H1 (cell line): ENCODE data around the gene OXSM. TPM values are rescaled to one million over a fixed set of nuclear protein-coding genes. Genes with fewer than 3 reads are reported as not detected.
A peak's percentile ranks its signal among the peaks of the same experiment; 100 is the strongest.

Experiments
- CTCF ChIA-PET: fragments of 300-600 bp; sonication (Branson Sonifier 250); formaldehyde crosslinking; loops from one replicate; lab custom pipeline; 2021; ENCODE audit not compliant: partially characterized antibody; lab: Charles Lee
- POLR2A ChIA-PET: fragments of 300-600 bp; sonication (Branson Sonifier 250); formaldehyde crosslinking; loops from one replicate; lab custom pipeline; 2021; ENCODE audit warnings: inconsistent platforms; ENCODE audit not compliant: partially characterized antibody; lab: Charles Lee
- DNase-seq, 2 experiments: peaks; one replicate each; pipeline versions ENCODE4 v3.0.0 to v3.0.0-alpha.2; 2010 to 2022; ENCODE audit warnings: low spot score in 2 of 2, low read depth in 1 of 2, mixed read lengths in 1 of 2
- FAIRE-seq: peaks from 2 replicates; lab custom pipeline; 2011; peaks lifted over from hg19 to GRCh38; lab: Jason Lieb, UNC
- H2AFZ ChIP-seq: 2 replicates; pipeline ENCODE4 v1.8.1; 2012; ENCODE audit warnings: low read length, inconsistent platforms
- H2AK5ac ChIP-seq: 2 replicates; pipeline ENCODE4 v1.6.1; 2013; ENCODE audit warnings: low read depth, low read length
- H2BK120ac ChIP-seq: replicated peaks from 2 replicates; pipeline ENCODE3; 2013; ENCODE audit warnings: low read depth, low read length, inconsistent platforms
- H2BK12ac ChIP-seq: 2 replicates; pipeline ENCODE4 v1.6.1; 2013; ENCODE audit warnings: low read depth, low read length
- H2BK15ac ChIP-seq: 2 replicates; pipeline ENCODE4 v1.6.1; 2013; ENCODE audit warnings: low read length
- H2BK20ac ChIP-seq: 2 replicates; pipeline ENCODE4 v1.6.1; 2013; ENCODE audit warnings: low read length
- H2BK5ac ChIP-seq: 2 replicates; pipeline ENCODE4 v1.6.1; 2013; ENCODE audit warnings: low read depth, low read length
- H3K14ac ChIP-seq: 2 replicates; pipeline ENCODE4 v1.6.1; 2013; ENCODE audit warnings: inconsistent platforms; ENCODE audit not compliant: insufficient read length
- H3K18ac ChIP-seq: 2 replicates; pipeline ENCODE4 v1.6.1; 2013; ENCODE audit warnings: low read length; ENCODE audit errors: extremely low read depth
- H3K23ac ChIP-seq: 2 replicates; pipeline ENCODE4 v1.6.1; 2013; ENCODE audit warnings: inconsistent platforms; ENCODE audit not compliant: insufficient read length
- H3K23me2 ChIP-seq: 2 replicates; pipeline ENCODE4 v1.6.1; 2013; ENCODE audit warnings: low read depth, low read length
- H3K27ac ChIP-seq: 2 replicates; pipeline ENCODE4 v1.6.1; 2011; ENCODE audit warnings: low read depth, low read length, inconsistent platforms
- H3K27me3 ChIP-seq, 4 experiments: replicated peaks in 1 of 4; 1 replicate in 1 of 4; 2 replicates in 3 of 4; pipeline versions ENCODE4 v1.6.1 to v1.8.1; 2011 to 2013; ENCODE audit warnings: low read length in 3 of 4, mild to moderate bottlenecking in 3 of 4, inconsistent platforms in 2 of 4, mixed read lengths in 2 of 4, moderate library complexity in 1 of 4; ENCODE audit not compliant: control insufficient read depth in 3 of 4, insufficient read depth in 3 of 4; ENCODE audit errors: extremely low read depth in 1 of 4
- H3K36me3 ChIP-seq, 4 experiments: 2 replicates each; pipeline versions ENCODE4 v1.6.1 to v1.8.1; 2011 to 2013; ENCODE audit warnings: mild to moderate bottlenecking in 4 of 4, low read length in 3 of 4, moderate library complexity in 2 of 4, control low read depth in 1 of 4, inconsistent platforms in 1 of 4; ENCODE audit not compliant: insufficient read depth in 4 of 4, control insufficient read depth in 2 of 4
- H3K4ac ChIP-seq: replicated peaks from 2 replicates; pipeline ENCODE3; 2013; ENCODE audit warnings: low read length, low read depth, mixed read lengths, inconsistent platforms; ENCODE audit not compliant: insufficient read length
- H3K4me1 ChIP-seq, 4 experiments: replicated peaks in 1 of 4; 1 replicate in 1 of 4; 2 replicates in 3 of 4; pipeline versions ENCODE4 v1.6.1 to v1.8.1; 2011 to 2013; ENCODE audit warnings: low read length in 3 of 4, inconsistent platforms in 2 of 4, mixed read lengths in 1 of 4; ENCODE audit not compliant: insufficient read depth in 4 of 4, control insufficient read depth in 3 of 4
- H3K4me2 ChIP-seq, 2 experiments: 2 replicates each; pipeline versions ENCODE4 v1.6.1 to v1.8.1; 2011 to 2013; ENCODE audit warnings: low read depth in 2 of 2, low read length in 2 of 2, control low read depth in 1 of 2, inconsistent platforms in 1 of 2, mild to moderate bottlenecking in 1 of 2; ENCODE audit not compliant: insufficient read depth in 1 of 2
- H3K4me3 ChIP-seq, 4 experiments: fragments of 200-600, 300-600 bp in 1 of 4; sonication (generic), shearing (Covaris generic), sonication (Bioruptor Twin) in 1 of 4; 2 replicates each; pipeline versions ENCODE4 v1.5.1 to v1.8.1; 2011 to 2016; ENCODE audit warnings: low read length in 4 of 4, low read depth in 3 of 4, control low read depth in 2 of 4, inconsistent platforms in 2 of 4, mild to moderate bottlenecking in 2 of 4, mixed read lengths in 1 of 4, moderate library complexity in 1 of 4; ENCODE audit not compliant: insufficient read depth in 2 of 4; ENCODE audit errors: extremely low read depth in 1 of 4
- H3K56ac ChIP-seq: replicated peaks from 2 replicates; pipeline ENCODE3; 2013; ENCODE audit warnings: low read depth, mild to moderate bottlenecking, mixed read lengths, low read length, inconsistent platforms; ENCODE audit not compliant: insufficient read length
- H3K79me1 ChIP-seq: 2 replicates; pipeline ENCODE4 v1.6.1; 2013; ENCODE audit warnings: low read depth, low read length, control low read depth
- H3K79me2 ChIP-seq, 2 experiments: 2 replicates each; pipeline versions ENCODE4 v1.6.1 to v1.8.1; 2012 to 2013; ENCODE audit warnings: low read length in 2 of 2, mild to moderate bottlenecking in 2 of 2, inconsistent platforms in 1 of 2; ENCODE audit not compliant: insufficient read depth in 2 of 2, control insufficient read depth in 1 of 2
- H3K9ac ChIP-seq, 4 experiments: replicated peaks in 1 of 4; 1 replicate in 1 of 4; 2 replicates in 3 of 4; pipeline versions ENCODE4 v1.6.1 to v1.8.1; 2011 to 2013; ENCODE audit warnings: low read depth in 3 of 4, low read length in 3 of 4, control low read depth in 2 of 4, mild to moderate bottlenecking in 2 of 4, moderate library complexity in 2 of 4, inconsistent platforms in 1 of 4; ENCODE audit errors: extremely low read depth in 1 of 4
- H3K9me3 ChIP-seq, 2 experiments: 2 replicates each; pipeline versions ENCODE4 v1.6.1 to v1.8.1; 2012 to 2013; ENCODE audit warnings: mild to moderate bottlenecking in 2 of 2, moderate library complexity in 2 of 2, control low read depth in 1 of 2, inconsistent platforms in 1 of 2, low read depth in 1 of 2, low read length in 1 of 2, mixed read lengths in 1 of 2; ENCODE audit not compliant: insufficient read depth in 2 of 2
- H4K20me1 ChIP-seq, 2 experiments: replicated peaks in 1 of 2; 2 replicates each; pipeline versions ENCODE3 to v1.8.1; 2011 to 2013; ENCODE audit warnings: inconsistent platforms in 2 of 2, low read length in 2 of 2, mild to moderate bottlenecking in 1 of 2; ENCODE audit not compliant: insufficient read depth in 2 of 2, control insufficient read depth in 1 of 2
- H4K5ac ChIP-seq: 2 replicates; pipeline ENCODE4 v1.6.1; 2013; ENCODE audit warnings: low read length, low read depth, mixed read lengths, inconsistent platforms; ENCODE audit not compliant: insufficient read length
- H4K8ac ChIP-seq: 2 replicates; pipeline ENCODE4 v1.8.0; 2013; ENCODE audit warnings: mild to moderate bottlenecking, moderate library complexity, low read length, inconsistent platforms; ENCODE audit not compliant: insufficient read depth; ENCODE audit errors: extremely low read depth
- H4K91ac ChIP-seq: replicated peaks from 2 replicates; pipeline ENCODE3; 2013; ENCODE audit warnings: low read length, mixed read lengths, inconsistent platforms; ENCODE audit not compliant: insufficient read length
- RAD21 ChIP-seq, 2 experiments: IDR thresholded peaks in 1 of 2; conservative IDR thresholded peaks in 1 of 2; 2 replicates each; pipeline ENCODE4 v1.6.1; 2011; ENCODE audit warnings: low read depth in 2 of 2, low read length in 2 of 2, improper control_type of control experiment in 1 of 2, inconsistent platforms in 1 of 2, mild to moderate bottlenecking in 1 of 2, moderate library complexity in 1 of 2
- SUZ12 ChIP-seq: fragments of 200-600 bp; sonication (generic); IDR thresholded peaks from 2 replicates; pipeline ENCODE4 v1.6.1; 2012; ENCODE audit warnings: mild to moderate bottlenecking, inconsistent platforms, low read length, moderate library complexity, mixed read lengths
- whole genome bisulfite sequencing, 2 experiments: shearing (Covaris generic) in 1 of 2; methylation state at CpG; one replicate each; pipeline versions ENCODE4 v1.1.6 to v1.1.7; 2013 to 2015; ENCODE audit warnings: low lambda C conversion rate in 2 of 2, mixed read lengths in 2 of 2, inconsistent platforms in 1 of 2, low coverage in 1 of 2, missing lambda C conversion rate in 1 of 2; ENCODE audit not compliant: insufficient replicate concordance in 2 of 2, insufficient coverage in 1 of 2, insufficient read length in 1 of 2; ENCODE audit errors: extremely low coverage in 1 of 2, missing lambda C conversion rate in 1 of 2; 5-methylcytosine and 5-hydroxymethylcytosine counted together
- polyA plus RNA-seq, 7 experiments: library from polyadenylated mRNA; depleted of rRNA in 3 of 7; stranded (reverse) in 5 of 7; unstranded in 2 of 7; fragments of >200 nt in 5 of 7; fragments of 200-250 nt in 2 of 7; gene quantifications; 1 replicate in 5 of 7; 2 replicates in 1 of 7; 4 replicates in 1 of 7; pipeline versions ENCODE4 v1.2.1 to v1.2.3, GENCODE V29; 2011 to 2013; ENCODE audit warnings: missing spikeins in 2 of 7, mixed read lengths in 2 of 7
- total RNA-seq: library from RNA; stranded (reverse); fragmentation: NEBNext Ultra II Directional; extraction: Animal tissue kit (Norgen Biotek cat#: 25700); gene quantifications from 2 replicates; pipeline ENCODE4 v1.2.1, GENCODE V29; 2021
- TF ChIP-seq, protein P1 (sequence below): IDR thresholded peaks from 2 replicates; pipeline ENCODE4 v1.6.1; 2011; ENCODE audit warnings: low read length, improper control_type of control experiment
- TF ChIP-seq, protein P2 (sequence below): IDR thresholded peaks from 2 replicates; pipeline ENCODE4 v1.6.1; 2012; ENCODE audit warnings: inconsistent platforms
- TF ChIP-seq, protein P3 (sequence below), 3 experiments: IDR thresholded peaks; 1 replicate in 2 of 3; 2 replicates in 1 of 3; pipeline versions ENCODE4 v1.5.1 to v1.6.1; 2011; ENCODE audit warnings: low read length in 3 of 3, mild to moderate bottlenecking in 3 of 3, inconsistent platforms in 2 of 3, low read depth in 1 of 3, moderate library complexity in 1 of 3; ENCODE audit not compliant: insufficient read depth in 1 of 3; ENCODE audit errors: control extremely low read depth in 1 of 3

OXSM gene
- total and polyA plus RNA-seq, 2 of the 8 experiments (the other 6 are each of a cell fraction or from before 2014, with no cell fraction given), result 1.3 to 2.2 TPM

DNA sequence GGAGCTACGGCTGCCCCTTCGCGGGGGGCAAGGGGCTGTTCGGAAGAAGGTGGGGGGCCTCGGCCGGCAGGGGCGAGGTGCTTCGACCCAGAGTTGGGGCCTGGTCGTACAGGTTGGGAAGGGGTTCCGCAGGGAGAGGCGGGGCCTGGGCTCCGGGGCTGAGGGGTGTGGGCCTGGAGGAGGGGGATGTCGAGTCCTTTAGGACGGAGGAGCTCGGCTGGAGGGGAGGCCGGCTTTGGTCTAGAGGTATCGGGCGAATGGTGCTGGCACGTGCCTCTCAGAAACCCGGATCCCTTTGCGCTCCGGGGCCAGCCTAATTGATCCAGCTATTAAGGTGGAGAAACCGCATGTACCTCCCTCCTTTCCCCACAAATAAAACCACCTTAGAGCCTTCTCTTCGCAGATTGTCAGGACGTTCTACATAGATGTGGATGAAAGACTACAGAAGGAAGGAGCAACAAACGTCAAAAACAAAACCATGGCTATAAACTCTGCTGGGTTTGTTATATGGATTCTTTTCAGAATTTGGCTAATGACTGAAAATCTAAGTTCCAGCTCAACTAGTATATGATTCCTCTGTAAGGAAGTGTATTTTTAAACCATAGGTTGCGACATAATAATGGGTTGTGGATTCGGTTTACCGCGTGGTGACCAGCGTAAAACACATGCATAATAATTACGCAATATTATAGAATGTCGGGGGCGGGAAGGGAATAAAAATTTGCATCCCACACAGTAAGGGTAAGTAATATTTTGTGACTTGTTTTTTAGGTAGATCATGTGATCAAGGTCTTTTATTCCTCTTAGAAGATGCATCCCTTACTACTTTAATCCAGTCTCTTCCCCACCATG, 6.0 kb upstream of the OXSM start:
- Histone ChIP-seq H4K8ac (no peak overlapping the region), H2BK12ac (no peak overlapping the region; the same call in 1 of the 2 replicates), H3K79me1 (no peaks in the 10 kb centered on the region), H2BK5ac (peak overlapping the region; percentile 35; the same call in 1 of the 2 replicates), H3K27ac (no peak overlapping the region; the same call in 1 of the 2 replicates), H2BK120ac (no peak overlapping the region), H3K4me1 (peaks cover 0 to 5% (median 1%) of the 10 kb centered on the region in 4 experiments; a peak in 2 of 7 replicates), H2AFZ (peak overlapping the region; percentile 65; the same call in 1 of the 2 replicates), H3K9ac (peak overlapping the region in 1 of 4 experiments; percentile 43; a peak in 2 of 7 replicates), H3K14ac (no peak overlapping the region), H3K79me2 (peaks cover 0 to 20% of the 10 kb centered on the region in 2 experiments; a peak in 2 of 4 replicates), H4K5ac (peak overlapping the region; percentile 47), H3K23ac (no peak overlapping the region), H2AK5ac (no peak overlapping the region), H3K9me3 (no peaks in the 10 kb centered on the region), H2BK15ac (0 out of 2 replicates have a peak overlapping the region, but pooled peaks have one; percentile 83), H3K4ac (no peak overlapping the region), H2BK20ac (0 out of 2 replicates have a peak overlapping the region, but pooled peaks have one; percentile 32), H3K4me3 (peak overlapping the region; percentile 37 to 69 (median 42); a peak in 7 of 8 replicates), H3K18ac (peak overlapping the region; percentile 19), H3K23me2 (peaks cover 10% of the 10 kb centered on the region; the same call in 1 of the 2 replicates), H3K4me2 (peak overlapping the region; percentile 65 to 86), H3K56ac (no peak overlapping the region), H3K36me3 (no peaks in the 10 kb centered on the region), H4K20me1 (no peaks in the 10 kb centered on the region), H4K91ac (no peak overlapping the region), H3K27me3 (no peaks in the 10 kb centered on the region; a peak in 2 of 7 replicates)
- ChIA-PET POLR2A (interaction anchor here (0.6 to 1.4 kb wide), 4 partner anchors 9 to 120 kb away, joined by 3 to 5 read pairs (median 4); no protein-coding TSS in a partner anchor), CTCF (interaction anchor here (0.7 to 1.9 kb wide), 4 partner anchors 11 to 135 kb away, joined by 3 to 13 read pairs (median 4); no protein-coding TSS in a partner anchor)
- DNase-seq (no peak), FAIRE-seq (no peak)
- WGBS, 2 experiments, result 43% methylated on average over 20 of the region's 34 CpGs; no CpG with 5 or more reads in 1 of the 2 experiments
- TF ChIP-seq, protein P1, sequence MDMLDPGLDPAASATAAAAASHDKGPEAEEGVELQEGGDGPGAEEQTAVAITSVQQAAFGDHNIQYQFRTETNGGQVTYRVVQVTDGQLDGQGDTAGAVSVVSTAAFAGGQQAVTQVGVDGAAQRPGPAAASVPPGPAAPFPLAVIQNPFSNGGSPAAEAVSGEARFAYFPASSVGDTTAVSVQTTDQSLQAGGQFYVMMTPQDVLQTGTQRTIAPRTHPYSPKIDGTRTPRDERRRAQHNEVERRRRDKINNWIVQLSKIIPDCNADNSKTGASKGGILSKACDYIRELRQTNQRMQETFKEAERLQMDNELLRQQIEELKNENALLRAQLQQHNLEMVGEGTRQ, result peak; percentile 55; the same call in 1 of the 2 replicates
- no peak for TF ChIP-seq SUZ12
- TF ChIP-seq, protein P2, sequence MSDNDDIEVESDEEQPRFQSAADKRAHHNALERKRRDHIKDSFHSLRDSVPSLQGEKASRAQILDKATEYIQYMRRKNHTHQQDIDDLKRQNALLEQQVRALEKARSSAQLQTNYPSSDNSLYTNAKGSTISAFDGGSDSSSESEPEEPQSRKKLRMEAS, result peak; percentile 96
- TF ChIP-seq, protein P3, sequence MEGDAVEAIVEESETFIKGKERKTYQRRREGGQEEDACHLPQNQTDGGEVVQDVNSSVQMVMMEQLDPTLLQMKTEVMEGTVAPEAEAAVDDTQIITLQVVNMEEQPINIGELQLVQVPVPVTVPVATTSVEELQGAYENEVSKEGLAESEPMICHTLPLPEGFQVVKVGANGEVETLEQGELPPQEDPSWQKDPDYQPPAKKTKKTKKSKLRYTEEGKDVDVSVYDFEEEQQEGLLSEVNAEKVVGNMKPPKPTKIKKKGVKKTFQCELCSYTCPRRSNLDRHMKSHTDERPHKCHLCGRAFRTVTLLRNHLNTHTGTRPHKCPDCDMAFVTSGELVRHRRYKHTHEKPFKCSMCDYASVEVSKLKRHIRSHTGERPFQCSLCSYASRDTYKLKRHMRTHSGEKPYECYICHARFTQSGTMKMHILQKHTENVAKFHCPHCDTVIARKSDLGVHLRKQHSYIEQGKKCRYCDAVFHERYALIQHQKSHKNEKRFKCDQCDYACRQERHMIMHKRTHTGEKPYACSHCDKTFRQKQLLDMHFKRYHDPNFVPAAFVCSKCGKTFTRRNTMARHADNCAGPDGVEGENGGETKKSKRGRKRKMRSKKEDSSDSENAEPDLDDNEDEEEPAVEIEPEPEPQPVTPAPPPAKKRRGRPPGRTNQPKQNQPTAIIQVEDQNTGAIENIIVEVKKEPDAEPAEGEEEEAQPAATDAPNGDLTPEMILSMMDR (IDR thresholded peaks at IDR 0.05; ENCODE audit: control extremely low read depth in 1 of 3, insufficient read depth in 1 of 3, low read depth in 1 of 3, low read length in 3 of 3), result no peak
- no peak for TF ChIP-seq RAD21 (IDR thresholded peaks at IDR 0.05 in 1 of 2, conservative IDR thresholded peaks at IDR 0.05 in 1 of 2; ENCODE audit: low read depth in 2 of 2, low read length in 2 of 2)
